Spleen (tissue), 7 donors: Measurements from ENCODE around the gene FIBP.

Experiments
- CTCF ChIP-seq, 11 experiments: fragments of 200-600 bp in 7 of 11; fragments of 450-650 bp in 4 of 11; sonication (generic) in 4 of 11; IDR thresholded peaks in 8 of 11; conservative IDR thresholded peaks in 3 of 11; 1 replicate in 7 of 11; 2 replicates in 4 of 11; pipeline versions ENCODE4 v1.4.0 to v1.8.0; 2016 to 2021; ENCODE audit warnings: antibody characterized with exemption in 11 of 11, inconsistent platforms in 4 of 11, mild to moderate bottlenecking in 1 of 11
- POLR2A ChIP-seq, 3 donors: fragments of 450-650 bp; IDR thresholded peaks; one replicate each; pipeline ENCODE4 v1.5.1; 2017; ENCODE audit warnings: antibody characterized with exemption in 3 of 3, mild to moderate bottlenecking in 1 of 3
- POLR2AphosphoS5 ChIP-seq, 3 donors: sonication (generic); formaldehyde crosslinking; IDR thresholded peaks; one replicate each; pipeline ENCODE4 v1.5.1; 2017; ENCODE audit warnings: antibody characterized with exemption in 3 of 3
- donor health status: DM: no; HTN: no; CAD: no; lungs with moderate emphysema.
- donor health status: DM: no; HTN: no; CAD: no.
- donor health status: DM: no; HTN: no; CAD: no.

- no peak for TF ChIP-seq CTCF (IDR thresholded peaks at IDR 0.05 in 8 of 11, conservative IDR thresholded peaks at IDR 0.05 in 3 of 11)
- no peak for TF ChIP-seq POLR2A (IDR thresholded peaks at IDR 0.05)
- no peak for TF ChIP-seq POLR2AphosphoS5 (IDR thresholded peaks at IDR 0.05)
Measured at GRCh38 chr11:65900899-65901180, 12.6 kb upstream of the FIBP start.
